Skin epidermis (tissue), 12 donors: ENCODE measurements around the gene SPRN.
A peak's percentile ranks its signal among the peaks of the same experiment; 100 is the strongest.
"Not testable (repeated sequence)": the region's sequence is repeated elsewhere in the genome, so short reads cannot be mapped to it uniquely, and the experiment has no call there.

ENCODE experiments used
- H3K27ac ChIP-seq, 21 experiments: fragments of 200-600 bp; sonication (generic) in 11 of 21; one replicate each; pipeline ENCODE4 v1.5.0; 2020; ENCODE audit warnings: mild to moderate bottlenecking in 3 of 21, inconsistent platforms in 2 of 21, moderate library complexity in 2 of 21
- H3K4me3 ChIP-seq, 7 experiments: fragments of 200-600 bp; sonication (generic) in 2 of 7; one replicate each; pipeline ENCODE4 v1.5.0; 2020; ENCODE audit warnings: inconsistent platforms in 2 of 7, mild to moderate bottlenecking in 2 of 7, moderate library complexity in 1 of 7

SPRN gene

DNA sequence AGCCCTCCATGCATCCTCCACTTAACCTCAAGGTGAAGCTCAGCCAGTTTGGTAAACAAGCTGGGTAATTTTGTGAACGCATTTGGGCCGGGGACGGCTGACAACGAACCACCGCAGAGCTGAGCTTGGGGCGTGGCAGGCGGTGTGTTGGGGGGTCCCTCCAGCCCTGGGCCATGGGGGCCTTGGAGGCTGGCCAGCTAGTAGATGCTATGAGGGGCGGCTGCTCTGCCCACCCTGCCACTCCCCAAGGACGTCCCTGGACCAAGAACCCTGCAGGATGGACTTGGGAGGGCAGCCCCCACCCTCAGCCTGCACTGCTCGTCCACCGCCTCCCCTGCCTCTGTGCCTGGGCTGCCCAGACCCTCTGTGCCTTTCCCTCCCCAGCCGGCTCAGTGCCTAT, 17.4 kb upstream of the SPRN start:
- Histone ChIP-seq H3K4me3 (no peak overlapping the region), H3K27ac (peak overlapping the region in 1 of 21 experiments; percentile 62)

DNA sequence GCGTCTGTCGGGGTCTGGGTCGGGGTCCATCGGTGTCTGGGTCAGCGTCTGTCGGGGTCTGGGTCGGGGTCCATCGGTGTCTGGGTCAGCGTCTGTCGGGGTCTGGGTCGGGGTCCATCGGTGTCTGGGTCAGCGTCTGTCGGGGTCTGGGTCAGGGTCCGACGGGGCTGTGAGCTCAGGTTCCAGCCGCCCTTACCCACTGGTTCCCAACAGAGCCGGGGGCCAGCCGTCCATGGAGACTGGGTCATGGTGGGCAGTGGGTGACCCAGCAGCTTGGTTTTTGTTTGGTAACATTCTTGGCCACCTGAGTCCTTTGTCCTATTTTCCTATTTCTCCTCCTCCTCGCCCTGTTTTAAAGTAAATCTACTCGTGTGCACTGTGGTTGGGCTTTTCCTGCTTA, 16.9 kb upstream of the SPRN start:
- not testable (repeated sequence) for H3K27ac ChIP-seq

DNA sequence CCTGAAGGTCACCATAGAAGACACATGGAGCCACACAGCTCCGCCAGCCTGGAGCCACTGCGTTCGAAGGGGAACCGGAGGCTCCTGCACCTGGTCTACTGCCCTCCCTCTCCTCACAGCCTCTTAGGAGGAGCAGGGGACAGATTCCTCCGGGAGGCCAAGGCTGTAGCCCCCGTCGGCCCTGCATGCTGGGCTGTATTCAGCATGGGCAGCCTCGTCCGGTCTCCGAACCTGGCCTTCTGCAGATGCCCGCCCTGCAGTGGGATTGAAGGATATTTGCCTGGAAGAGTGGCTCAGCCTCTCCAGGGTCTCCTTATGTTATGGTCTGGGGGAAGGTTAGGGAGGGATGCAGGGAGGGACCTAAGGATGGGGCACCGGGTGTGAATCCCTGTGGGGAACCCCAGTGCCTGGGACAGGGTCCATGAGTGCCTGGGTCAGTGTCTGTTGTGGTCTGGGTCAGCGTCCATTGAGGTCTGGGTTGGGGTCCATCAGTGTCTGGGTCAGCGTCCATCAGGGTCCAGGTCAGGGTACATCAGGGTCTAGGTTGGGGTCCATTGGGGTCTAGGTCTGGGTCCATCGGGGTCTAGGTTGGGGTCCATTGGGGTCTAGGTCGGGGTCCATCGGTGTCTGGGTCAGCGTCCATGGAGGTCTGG, 16.3 kb upstream of the SPRN start:
- H3K4me3 ChIP-seq, result no peak overlapping the region

More for the DNA sequence above, 16.9 kb upstream of the SPRN start:
- not testable (repeated sequence) for H3K4me3 ChIP-seq

DNA sequence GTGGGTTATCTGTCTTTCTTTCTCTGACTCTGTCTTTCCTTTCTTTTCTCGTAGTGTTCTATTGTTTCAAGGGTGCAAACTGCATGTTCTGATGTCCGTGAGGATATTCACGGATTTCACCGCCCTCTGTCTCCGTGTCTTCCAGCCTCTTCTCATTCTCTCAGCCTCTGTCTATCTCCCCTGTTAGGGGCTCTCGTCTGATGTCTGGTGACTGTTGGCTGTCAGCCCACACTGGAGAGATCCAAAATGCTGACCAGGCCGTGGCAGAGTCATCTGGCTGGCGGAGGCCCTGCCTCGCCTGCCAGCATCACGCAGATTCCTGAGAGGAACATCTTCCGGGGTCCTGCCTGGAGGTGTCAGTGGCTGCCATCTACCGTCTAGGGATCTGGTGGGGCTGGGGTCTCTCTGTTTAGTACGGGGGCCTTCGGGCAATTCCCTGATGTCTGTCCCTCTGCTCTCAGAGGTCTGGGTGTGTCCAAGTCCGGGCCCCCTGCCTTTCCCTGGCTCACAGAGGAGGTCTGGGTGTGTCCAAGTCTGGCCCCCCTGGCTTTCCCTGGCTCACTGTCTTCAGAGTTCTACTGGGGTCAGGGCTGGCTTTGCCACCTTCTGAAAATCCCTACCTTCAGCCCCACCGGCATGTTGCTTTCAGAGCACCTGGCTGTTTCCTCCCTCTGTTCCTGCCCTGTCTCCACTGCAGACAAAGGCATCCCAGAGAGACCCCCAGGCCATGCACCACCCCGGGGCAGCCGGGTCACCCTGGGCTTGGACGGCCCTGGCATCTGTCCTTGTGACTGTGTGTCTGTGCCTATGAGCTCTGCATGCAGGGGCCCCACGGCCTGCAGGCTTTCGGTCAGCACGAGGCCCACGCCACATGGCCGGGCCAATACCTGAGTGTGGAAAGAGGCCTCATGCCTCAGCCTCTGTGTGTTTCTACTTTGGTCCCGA, 15.4 kb upstream of the SPRN start:
- H3K27ac ChIP-seq, result peak overlapping the region in 1 of 21 experiments; percentile 14

More for the DNA sequence above, 16.3 kb upstream of the SPRN start:
- H3K27ac ChIP-seq, result no peak overlapping the region

DNA sequence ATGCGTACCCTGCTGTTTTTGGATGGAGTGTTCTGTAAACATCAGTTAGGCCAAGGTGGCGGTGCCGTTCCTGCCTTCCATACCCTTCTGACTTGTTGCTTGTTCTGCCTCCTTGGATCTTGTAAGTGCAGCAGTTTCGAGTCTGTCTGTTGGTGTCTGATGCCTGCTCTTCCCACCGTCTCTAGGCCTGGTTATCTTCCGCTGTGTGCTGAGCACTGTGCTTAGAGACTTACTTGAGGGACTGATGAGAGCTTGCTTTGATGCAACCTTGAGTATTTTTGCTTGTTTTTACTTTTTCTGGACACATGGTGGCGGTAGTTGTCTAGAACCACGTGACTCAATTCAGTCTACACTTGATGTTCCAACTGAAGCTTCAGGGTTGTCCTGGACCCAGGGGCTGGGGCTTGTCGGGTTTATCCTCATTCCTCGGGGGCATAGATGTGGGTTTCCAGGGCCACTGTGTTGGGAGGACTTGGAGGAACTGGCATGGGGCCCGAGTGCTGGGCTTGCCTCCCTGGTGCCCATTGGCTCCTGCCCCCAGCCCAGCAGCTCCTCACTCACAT, 14.4 kb upstream of the SPRN start:
- no peak overlapping the region for H3K27ac ChIP-seq
- H3K4me3 ChIP-seq, result no peak overlapping the region

More for the DNA sequence above, 15.4 kb upstream of the SPRN start:
- H3K4me3 ChIP-seq, result no peak overlapping the region

DNA sequence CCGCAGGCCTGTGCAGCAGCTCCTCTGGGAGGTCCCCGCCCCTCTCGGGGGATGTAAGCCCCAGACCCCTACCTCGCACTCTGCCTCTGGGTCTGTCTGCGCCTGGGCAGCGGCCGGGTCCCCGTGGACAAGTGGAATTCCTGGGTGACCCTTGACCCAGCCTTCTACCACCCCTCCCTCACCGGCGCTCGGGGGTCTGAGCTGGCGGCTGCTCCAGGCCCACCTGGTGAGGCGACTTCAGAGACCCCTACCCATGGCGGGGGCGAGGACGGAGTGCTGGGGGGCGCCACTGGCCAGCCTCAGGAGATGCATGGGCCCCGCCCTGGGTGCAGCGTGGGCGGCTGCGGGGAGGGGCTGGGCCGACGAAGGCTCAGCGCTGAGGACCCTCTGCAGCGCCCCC, 8.4 kb upstream of the SPRN start:
- not testable (repeated sequence) for H3K27ac ChIP-seq, H3K4me3 ChIP-seq

DNA sequence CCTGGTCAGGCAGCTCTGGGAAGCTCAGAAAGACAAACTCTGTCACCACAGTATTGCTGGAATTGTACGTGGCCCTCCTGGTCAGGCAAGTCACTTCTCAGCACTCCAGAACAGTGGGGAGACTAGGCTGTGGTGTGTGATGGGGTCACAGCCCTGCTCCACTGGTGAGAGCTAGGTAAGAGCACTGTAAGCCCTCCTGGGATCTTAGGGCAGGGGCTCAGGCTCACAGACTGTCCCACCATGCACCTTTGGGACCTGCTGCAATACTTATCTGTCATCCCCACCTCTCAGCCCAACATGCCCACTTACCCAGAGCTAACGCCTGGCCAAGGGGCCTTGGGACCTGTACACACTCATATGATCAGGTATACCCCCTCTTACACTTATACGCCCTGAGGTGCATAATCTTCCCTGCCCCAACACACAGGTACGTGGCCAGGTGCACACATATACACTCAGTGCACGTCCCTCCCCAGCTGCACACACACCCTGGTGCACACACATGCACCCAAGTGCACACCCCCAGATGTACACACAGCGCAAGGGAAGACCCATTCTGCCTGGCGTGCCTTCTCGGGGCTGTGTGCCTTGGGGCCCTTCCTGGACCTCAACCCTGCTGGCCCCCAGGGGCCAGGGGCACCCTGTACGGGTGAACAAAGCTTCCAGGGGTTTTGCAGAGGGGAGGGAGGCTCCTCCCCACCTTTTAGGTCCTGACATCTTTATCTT, 7.6 kb upstream of the SPRN start:
- not testable (repeated sequence) for H3K27ac ChIP-seq, H3K4me3 ChIP-seq

DNA sequence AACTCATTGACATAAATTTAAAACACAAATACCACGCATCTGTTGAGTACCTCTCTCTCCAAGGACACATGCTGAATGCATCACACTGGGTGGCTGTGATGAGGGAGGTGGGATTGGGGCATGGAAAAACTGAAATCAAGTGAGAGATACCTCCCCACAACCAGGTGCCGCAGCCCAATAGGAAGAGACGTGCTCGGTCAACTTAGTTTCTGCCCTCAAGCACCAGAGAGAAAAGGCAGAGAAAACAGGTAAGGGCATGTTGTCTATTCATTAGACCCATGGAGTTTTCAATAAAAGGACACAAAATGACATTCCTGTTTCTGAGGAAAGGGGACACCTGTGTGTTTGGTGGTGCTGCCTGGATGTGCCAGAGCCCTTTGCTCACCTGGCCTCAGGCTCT, 5.1 kb upstream of the SPRN start:
- not testable (repeated sequence) for H3K27ac ChIP-seq, H3K4me3 ChIP-seq

DNA sequence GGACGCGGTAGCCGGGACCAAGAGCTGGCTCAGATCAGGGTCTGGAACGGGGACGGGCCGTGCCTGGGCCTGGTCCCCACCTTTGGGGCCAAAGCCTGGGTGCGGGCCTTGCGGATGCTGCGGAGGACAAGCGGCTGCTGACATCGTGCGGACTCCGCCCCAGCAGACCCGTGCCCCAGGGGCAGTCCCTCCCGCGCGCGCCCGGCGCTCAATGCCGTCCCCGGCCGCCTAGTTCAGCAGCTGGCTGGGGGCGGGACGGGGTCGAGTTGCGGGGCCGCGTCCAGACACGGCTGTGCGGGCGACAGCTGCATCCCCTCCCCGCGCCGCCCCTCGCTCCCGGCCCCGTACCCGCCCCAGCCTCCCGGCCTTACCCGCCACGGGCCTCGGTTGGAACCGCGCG, 323 bp downstream of the SPRN start:
- not testable (repeated sequence) for H3K27ac ChIP-seq
- H3K4me3 ChIP-seq, result peak overlapping the region in 1 of 7 experiments; percentile 15

DNA sequence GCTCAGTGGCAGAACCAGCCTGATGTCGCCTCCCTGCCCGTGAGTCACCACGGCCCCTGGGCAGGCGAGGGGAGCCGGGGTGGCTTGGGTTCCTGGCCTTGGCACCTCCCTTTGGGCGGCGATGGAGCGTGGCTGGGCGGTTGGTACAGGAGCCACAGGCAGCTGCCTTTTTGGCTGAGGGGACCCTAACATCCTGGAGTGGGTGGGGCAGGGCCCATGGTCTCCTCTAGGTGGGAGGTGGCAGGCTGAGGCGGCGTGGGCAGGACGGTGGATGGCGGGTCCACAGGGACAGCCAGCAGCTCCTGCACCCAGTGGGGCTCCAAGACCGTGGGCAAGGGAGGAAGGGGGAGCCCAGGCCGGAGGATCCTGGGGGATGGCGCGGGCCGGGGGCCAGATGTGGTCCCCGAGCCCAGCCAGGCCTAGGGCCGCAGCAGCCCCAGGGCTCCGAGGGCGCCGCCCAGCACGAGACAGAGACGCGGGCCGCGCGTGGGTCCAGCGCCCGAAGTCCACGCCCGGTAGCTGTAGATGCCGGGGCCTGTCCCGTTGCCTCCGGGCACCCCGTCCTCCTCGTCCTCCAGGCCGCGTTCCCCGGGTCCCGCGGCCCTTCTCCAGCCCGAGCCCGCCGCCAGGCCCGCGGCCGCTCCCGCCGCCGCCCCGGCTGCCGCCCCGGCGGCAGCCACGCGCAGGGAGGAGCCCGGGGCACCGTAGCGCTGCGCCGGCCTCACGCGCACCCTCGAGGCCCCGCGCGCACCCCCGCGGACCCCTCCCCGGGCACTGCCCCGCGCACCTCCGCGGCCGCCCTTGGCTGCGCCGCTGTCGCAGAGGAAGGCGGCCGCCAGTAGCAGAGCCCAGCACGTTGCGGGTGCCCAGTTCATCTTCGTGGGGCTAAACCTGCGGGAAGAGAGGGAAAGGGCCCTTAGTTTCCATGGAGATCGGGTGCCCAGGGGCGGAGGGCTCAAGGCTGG, 1.3 kb downstream of the SPRN start:
- H3K4me3 ChIP-seq, result peak overlapping the region in 1 of 7 experiments; percentile 17
- H3K27ac ChIP-seq, result no peak overlapping the region

DNA sequence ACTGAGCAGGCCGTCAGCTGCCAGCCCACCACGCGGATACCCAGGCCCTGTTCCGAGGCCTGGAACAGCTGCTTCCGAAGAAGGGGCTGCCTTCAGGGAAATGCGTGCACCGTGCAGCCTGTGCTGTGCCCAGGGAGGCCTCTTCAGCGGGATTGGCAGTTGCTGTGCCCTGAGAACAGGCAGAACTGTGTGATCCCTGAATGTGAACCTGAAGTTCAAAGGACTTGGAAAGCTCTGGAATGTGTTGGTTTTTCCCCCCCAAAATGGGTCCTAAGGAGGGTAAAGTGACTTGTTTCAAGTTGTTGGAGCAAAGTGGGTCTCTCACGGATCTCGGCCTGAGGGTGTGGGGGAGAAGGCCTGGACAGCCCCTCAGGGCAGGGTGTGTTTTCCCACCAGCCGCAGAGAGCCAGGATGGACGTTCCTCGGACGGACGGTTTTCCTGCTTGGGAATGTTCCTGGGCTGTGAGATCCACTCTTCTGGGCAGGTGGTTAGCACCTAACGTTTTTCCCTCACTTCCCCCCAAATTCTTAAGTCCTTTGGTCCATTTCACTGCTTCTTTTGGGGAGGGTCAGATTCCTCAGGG, 2.1 kb downstream of the SPRN start:
- Histone ChIP-seq H3K27ac (no peak overlapping the region), H3K4me3 (no peak overlapping the region)

DNA sequence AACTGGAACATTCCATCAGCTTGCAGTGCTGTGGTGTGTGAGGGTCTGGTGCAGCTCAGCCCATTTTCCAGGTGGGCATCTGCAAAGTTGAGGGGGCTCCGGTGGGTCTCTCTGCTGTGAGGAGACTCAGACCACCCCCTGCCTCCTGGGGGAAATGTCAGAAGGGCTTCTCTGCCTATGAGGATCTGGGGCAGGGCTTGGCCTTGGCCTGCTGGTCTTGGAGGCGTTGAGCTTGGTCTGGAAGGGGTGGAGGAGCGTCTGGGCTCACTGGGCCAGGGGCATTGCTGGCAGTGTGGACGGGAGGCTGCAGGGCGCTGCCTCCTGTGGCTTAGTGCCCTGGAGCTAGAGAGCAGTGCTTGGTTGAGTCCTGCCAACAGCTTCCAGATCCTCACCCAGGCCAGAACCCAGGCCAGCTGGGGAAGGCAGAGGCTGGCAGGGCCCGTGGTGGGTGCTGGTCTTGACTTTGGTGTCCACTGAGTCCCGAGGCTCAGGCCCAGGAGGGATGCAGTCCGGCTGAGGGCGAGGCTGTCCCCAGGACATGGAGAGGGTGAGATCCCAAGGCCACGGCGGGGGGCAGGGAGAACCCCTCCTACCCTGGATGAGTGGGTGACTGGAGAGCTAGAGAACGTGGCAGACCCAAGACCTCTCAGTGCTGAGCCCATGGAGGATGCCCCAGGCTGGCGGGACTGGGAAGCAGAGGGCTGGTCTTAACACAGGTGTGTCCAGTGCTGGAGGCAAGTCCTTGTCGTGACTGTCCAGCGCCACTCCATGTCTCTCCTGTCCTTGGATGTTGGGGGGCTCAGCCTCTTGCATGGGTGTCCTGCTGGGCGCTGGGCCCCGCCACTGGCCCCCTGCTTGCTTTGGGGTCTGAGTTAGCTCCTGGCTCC, 2.8 kb downstream of the SPRN start:
- no peak overlapping the region for H3K27ac ChIP-seq

DNA sequence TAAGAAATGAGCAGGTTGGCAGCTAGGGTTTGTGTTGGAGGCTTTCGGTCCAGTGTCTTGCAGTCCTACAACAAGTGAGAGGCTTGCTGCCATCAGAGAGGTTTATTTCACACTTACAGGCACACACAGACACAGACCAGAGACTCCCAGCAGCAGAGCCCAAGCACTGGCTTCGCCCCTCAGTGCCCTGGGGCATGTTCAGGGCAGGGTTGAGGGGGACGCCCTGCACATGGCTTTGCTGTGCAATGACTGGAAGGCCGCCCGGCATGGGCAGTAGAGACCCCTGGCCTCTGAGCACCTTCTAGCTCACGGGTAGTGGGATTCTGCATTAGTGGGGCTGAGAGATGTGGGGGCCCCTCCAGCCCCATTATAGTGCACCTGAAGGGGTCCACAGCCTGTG, 3.8 kb downstream of the SPRN start:
- Histone ChIP-seq H3K27ac (no peak overlapping the region), H3K4me3 (no peak overlapping the region)

More for the DNA sequence above, 2.8 kb downstream of the SPRN start:
- H3K4me3 ChIP-seq, result no peak overlapping the region

DNA sequence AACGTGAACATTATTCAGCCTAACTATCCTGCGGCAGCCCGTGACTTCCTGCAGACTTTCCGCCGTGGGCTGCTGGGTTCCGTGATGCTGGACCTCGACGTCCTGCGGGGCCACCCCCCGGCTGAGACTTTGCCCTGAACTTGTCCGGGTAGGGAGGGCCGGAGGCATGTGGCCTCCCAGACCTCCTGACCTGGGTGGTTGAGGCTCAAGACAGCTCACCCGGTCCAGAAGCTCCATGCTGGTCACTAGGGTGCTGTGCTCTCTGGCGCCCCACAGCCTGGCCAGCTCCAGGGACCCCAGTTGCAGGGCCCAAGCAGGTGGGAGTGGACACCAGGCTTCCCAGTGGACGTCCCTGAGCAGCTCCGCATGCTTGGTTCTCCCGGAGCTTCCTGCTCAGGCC, 4.4 kb downstream of the SPRN start:
- no peak overlapping the region for H3K27ac ChIP-seq
- no peak overlapping the region for H3K4me3 ChIP-seq

DNA sequence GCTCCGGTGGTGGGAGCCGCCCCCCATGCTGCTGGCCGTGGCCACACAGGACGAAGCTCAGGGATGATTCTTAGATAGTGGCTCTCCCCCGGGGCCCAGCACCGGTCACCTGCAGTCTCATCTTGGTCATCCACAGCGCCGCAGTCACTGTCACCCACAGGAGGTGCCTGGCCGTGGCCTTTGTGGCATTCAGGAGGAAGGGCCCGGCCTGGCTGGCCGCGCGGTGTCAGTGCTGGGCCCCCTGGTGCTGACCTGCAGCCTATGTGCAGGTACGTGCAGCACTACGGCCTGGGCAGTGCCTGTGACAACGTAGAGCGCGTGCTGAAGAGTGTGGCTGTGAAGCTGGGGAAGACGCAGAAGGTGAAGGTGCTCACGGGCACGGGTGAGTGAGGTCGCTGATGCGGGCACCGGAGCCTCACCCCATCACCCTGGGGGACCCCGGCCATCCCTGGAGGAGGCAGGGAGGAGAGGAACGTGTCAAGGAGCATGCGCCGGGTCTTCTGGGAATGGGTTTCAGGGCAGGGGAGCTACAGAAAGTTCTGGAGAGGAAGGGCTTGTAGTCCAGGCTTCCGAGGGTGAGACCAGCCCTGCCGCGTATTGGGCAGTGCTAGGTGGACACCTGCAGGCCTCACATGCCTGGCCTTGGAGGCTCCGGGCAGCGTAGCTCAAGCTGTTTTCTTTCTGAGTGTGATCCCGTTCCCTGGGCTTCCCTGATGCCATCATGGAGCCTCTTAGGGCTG, 5.0 kb downstream of the SPRN start:
- Histone ChIP-seq H3K4me3 (no peak overlapping the region), H3K27ac (no peak overlapping the region)

DNA sequence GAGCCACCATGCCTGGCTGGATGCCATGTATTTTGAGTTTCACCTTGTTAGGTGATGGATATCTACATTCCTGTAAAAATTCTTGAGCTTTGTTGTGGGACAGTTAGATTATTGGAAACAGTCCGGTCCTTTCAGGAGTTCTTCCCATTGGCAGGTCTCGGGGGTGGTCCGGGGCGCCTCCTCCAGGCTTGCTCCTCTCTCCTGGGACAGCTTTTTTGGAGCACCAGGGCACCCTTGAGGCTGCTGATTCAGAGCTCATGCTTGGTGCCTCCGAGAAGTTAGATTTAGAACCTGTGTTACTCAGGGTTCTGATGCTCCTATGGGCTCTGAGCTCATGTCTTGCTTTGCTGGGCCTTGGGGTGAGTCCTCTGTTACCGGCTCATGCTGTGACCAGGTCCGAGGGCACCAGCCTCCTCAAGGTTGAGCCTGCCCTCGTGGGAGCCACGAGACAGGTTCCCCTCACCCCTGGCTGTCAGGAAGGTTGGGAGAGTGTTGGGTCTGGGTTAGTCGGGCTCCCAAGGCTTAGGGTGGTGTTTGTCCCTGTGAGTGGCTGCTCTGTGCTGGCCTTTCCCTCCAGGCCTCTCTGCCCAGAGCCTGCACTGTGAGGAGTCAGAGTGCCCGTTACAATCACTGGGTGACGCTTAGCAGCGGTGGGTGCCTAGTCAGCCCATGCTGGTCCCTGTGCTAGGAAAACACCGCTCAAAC, 6.0 kb downstream of the SPRN start:
- Histone ChIP-seq H3K27ac (no peak overlapping the region), H3K4me3 (no peak overlapping the region)
